HG03039 (cell line): ENCODE measurements around the gene TJP3.

ENCODE experiments used
- ATAC-seq: cut with Tn5 transposase; IDR thresholded peaks from one replicate; pipeline ENCODE4 v1.9.1; 2021; ENCODE audit warnings: mild to moderate bottlenecking, moderate library complexity; ENCODE audit not compliant: unreplicated experiment

The TJP3 gene

GRCh38 chr19:3783660-3784584 lies 75.7 kb downstream of the TJP3 start:
- no peak for ATAC-seq

DNA sequence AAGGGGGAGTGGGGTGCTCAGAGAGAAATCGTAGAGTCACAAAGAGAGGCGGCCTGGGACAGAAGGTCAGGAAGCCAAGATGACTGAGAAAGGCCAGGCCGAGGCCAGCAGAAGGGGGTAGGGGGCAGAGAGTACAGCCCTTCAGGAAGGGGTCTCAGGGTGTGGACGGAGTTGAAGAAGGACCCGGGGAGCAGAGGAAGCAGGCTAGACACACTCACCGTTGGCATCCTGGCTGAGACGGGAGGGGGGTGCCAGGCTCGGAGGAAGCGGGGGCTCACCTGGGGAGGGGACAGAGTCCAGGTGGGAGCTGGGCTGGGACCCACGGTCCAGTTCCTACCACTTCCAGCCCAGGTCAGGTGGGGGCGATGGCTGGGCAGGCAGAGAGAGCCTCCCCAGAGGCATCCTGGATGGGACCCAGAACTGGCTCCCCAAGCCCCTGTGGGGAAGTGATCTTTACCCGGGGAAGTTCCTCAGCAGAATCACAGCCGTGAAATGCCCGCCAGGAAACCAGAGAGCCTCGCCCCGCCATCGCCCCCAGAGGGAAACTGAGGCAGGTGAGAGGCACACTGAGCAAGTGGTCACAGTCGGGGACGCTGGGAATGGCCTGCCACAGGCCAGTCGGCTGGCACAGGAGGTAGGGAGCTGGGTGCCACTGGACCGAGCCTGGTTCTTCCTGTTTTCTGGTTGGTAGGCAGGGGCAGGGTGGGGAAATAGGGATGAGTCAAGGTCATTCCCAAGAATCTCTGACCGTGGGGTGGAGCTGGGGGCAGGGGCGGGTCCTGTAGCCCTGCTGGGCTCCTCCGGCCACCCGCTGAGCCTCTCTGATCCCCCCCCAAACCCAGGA lies 76.6 kb downstream of the TJP3 start:
- ATAC-seq, result no peak

GRCh38 chr19:3785451-3785937 lies 77.3 kb downstream of the TJP3 start:
- no peak for ATAC-seq

DNA sequence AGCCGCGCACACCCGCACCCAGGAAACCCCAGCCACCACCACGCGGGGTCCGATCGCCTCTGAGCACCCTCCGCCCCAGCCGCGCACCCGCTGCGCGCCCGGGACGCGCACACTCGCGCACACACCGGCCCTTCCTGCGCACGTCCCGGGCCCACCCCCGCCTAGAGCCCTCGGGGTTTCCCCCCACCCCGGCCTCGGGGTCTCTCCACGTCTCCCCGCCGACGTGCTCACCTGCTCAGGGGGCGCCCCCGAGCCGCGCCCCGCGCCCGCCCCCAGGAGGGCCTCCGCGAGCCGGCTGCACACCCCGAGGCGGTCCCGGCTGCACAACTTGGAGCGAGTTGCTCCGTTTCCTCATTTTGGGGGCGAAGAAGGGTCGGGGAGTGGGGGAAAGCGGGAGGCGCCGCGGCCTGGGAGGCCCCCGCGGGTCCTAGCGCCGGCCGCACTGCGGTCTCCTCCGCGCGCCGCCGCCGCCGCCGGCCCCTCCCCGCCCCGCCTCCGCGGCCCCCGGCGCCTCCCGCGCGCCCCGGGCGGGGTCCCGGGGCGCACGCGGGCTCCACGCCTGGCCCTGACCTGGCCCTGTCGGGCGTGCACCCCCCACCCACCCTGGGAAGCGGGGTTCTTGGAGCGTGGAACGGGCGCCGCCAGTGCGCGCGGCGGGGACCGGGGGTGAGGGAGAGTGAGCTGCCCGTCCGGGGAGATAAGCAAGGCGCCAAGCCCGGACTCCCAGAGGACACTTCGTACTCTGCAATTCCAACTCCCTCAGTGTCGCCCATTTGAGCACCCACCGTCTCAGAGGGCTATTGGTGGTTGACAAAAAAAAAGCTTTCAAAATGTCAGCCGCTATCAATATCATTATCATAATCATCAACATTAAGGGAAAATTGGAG lies 78.0 kb downstream of the TJP3 start, which contains the start of gene MATK:
Gene MATK (minus strand): TSS at position 444 of the 887 bp plus-strand sequence. CDS start 1,246 bp downstream, outside the sequence.
- no peak for ATAC-seq

GRCh38 chr19:3788996-3789778 lies 81.0 kb downstream of the TJP3 start:
- ATAC-seq, result no peak

DNA sequence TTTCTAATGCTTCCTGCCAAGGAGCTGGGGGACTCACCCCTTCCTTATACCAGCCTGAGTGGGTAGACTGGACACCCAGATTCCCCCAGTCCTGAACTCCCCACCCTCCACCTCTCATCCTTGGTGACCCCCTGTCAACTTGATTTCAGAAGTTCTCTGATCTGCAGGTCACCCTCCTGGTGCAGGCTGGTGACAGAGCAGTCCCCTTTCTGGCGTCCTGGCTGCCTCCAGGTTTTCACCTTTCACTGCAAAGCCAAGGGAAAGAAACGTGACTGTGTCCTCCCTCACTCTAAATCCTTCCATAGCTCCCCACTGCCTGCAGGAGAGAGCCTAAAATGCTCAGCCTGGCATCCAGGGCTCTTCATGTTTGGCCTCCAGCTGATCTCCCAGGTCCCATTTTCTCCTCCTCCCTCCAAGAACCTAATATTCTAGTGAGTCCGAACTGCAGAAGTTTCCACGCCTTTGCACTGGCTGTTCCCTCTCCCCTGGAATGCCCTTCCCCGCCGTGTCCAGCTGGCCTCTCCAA lies 82.1 kb downstream of the TJP3 start:
- no peak for ATAC-seq

DNA sequence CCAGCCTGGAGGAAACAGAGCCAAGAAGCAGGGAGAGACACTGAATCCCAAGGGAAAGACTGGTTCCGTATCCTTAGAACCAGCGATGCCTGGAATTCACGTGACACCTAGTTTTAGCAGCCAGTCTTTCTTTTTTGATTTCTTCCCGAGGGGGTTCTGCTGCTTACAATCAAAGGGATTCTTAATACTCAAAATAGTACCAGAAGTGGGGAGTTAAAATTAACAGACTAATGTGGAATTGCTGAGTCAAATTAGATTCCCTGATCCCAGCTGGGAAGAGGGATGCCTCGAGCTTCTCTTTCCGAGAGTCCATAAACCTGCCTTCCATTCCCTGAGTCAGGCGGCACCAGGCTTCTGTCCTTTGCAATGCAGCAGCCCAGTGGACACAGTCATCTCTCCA lies 82.8 kb downstream of the TJP3 start:
- ATAC-seq, result no peak

DNA sequence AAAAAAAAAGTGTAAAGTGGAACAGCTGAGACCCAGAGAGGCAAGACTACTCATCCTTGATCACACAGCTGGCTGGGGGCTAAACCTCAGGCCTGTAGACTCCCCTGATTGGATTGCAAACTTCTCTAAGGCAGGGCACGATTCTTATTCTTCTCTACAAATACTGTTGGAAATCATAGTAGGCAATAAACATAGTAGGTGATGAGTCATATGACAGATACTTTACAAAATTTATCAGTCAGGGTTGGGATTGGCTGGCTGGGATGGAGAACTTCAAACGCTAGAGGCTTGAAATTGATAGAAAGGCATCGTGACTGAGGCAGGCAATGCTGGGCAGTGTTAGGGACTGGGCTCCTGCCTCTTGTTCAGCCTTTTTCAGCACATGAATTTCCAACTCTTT lies 83.9 kb downstream of the TJP3 start:
- no peak for ATAC-seq

GRCh38 chr19:3793799-3794198 lies 85.6 kb downstream of the TJP3 start:
- no peak for ATAC-seq

GRCh38 chr19:3796358-3796757 lies 88.2 kb downstream of the TJP3 start:
- no peak for ATAC-seq

DNA sequence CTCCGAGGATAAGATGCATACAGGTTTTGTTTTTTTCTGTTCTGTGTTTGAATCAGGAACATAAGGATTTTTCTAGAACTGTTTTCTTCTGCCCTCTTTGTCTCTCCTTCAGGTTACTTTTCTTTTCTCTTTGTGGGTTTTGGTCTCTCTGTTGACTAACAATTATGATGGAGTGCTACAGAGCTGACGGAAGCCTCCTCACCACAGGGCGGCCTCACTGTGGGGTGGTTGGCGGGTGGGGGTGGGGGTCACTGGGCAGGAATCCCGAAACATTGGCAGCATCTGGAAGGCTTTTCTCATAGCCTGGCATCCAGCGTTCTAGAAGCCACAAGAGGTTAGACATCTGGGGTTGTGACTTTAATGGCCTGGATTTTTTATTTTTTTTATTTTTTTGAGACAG lies 90.0 kb downstream of the TJP3 start:
- no peak for ATAC-seq
